K562 (cell line): ENCODE data around the gene NFS1.

ENCODE experiments used
- HIVEP1 ChIP-seq: fragments of 250-450 bp; sonication (Bioruptor Pico); IDR thresholded peaks from 2 replicates; pipeline ENCODE4 v1.4.0; 2020; ENCODE audit warnings: mild to moderate bottlenecking
- TBL1XR1 ChIP-seq, 2 experiments: IDR thresholded peaks; 2 replicates each; pipeline ENCODE4 v1.6.1; 2012; ENCODE audit warnings: improper control_type of control experiment in 2 of 2, low read length in 2 of 2, mild to moderate bottlenecking in 1 of 2

DNA sequence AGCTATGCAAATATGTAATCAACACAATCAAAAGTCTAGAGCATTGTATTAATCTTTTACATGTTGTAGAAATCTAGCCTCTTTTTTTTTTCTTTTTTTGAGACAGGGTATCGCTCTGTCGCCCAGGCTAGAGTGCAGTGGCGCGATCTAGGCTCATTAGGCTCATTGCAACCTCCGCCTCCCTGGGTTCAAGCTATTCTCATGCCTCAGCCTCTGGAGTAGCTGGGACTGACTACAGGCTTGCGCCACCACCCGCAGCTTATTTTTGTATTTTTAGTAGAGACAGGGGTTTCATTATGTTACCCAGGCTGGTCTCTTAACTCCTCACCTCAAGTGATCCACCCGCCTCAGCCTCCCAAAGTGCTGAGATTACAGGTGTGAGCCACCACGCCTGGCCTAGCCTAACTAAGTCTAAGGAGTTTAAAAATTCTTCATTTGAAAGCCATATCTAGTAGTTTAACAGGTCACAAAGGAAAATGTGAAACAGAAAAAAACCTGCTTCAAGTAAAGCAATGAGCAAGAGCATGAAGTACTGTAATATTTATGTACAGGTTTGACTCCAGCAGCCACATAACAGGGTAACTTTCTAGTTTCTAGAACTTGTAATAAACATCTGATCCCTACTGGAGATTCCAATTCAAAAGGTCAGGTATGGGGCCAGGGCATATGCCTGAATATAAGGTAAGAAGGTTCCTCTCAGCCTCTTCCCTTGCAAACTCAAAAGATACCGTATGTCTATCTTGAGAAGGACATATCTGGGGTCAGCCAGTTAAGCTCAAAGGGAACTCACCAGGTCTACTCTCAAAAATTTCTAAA lies 38.8 kb downstream of the NFS1 start:
- no peak for TF ChIP-seq TBL1XR1 (IDR thresholded peaks at IDR 0.05; ENCODE audit: low read length in 2 of 2)
- no peak for TF ChIP-seq HIVEP1 (CRISPR knock-in tag)
